Measurements from ENCODE around the gene VAV3.

DNA sequence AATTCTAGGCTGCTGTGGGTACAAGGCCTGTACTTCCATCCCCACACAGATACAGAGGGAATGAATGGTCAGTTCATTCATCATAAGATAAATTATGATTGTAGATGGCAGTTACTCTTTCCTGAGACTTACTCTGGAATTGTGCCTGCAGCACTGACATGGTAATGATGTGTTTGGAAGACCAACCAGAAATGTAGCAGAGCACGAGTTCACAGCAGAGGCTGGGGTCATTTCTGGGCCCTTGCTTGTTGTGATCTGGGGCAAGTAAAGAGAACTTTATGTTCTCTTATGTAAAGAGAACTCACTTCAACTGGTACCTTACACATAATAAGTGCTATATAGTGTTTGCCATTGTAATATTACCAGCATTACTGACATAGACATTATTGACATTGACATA lies 412.2 kb downstream of the VAV3 start:
- TF ChIP-seq, protein P1, sequence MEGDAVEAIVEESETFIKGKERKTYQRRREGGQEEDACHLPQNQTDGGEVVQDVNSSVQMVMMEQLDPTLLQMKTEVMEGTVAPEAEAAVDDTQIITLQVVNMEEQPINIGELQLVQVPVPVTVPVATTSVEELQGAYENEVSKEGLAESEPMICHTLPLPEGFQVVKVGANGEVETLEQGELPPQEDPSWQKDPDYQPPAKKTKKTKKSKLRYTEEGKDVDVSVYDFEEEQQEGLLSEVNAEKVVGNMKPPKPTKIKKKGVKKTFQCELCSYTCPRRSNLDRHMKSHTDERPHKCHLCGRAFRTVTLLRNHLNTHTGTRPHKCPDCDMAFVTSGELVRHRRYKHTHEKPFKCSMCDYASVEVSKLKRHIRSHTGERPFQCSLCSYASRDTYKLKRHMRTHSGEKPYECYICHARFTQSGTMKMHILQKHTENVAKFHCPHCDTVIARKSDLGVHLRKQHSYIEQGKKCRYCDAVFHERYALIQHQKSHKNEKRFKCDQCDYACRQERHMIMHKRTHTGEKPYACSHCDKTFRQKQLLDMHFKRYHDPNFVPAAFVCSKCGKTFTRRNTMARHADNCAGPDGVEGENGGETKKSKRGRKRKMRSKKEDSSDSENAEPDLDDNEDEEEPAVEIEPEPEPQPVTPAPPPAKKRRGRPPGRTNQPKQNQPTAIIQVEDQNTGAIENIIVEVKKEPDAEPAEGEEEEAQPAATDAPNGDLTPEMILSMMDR (IDR thresholded peaks at IDR 0.05; ENCODE audit: low read depth, low read length, poor library complexity, severe bottlenecking): no peak
- TF ChIP-seq EZH2phosphoT487 (IDR thresholded peaks at IDR 0.05; ENCODE audit: borderline replicate concordance, low read length): no peak
